ENCODE results near the gene RNASE4. TPM values are rescaled to one million over a fixed set of nuclear protein-coding genes. Genes with fewer than 3 reads are reported as not detected.

Gene RNASE4
- total RNA-seq, 1 donor: 18.1 TPM

GRCh38 chr14:20742132-20742531 lies 57.8 kb downstream of the RNASE4 start:
- H3K4me2 ChIP-seq (ENCODE audit: insufficient read depth, low read length): no peak overlapping the region
- H3K4me3 ChIP-seq (ENCODE audit: insufficient read depth, low read length): no peak overlapping the region
- TF ChIP-seq CTCF (IDR thresholded peaks at IDR 0.05; ENCODE audit: extremely low read depth, low read depth, low read length): no peak
- H3K9me3 ChIP-seq (ENCODE audit: low read depth, low read length): no peaks in the 10 kb centered on the region
- H3K4me1 ChIP-seq (ENCODE audit: insufficient read depth, low read length): no peaks in the 10 kb centered on the region
- H4K20me1 ChIP-seq (ENCODE audit: insufficient read depth, low read length): no peaks in the 10 kb centered on the region
- H3K27ac ChIP-seq (ENCODE audit: low read depth, low read length): no peak overlapping the region
- no peaks in the 10 kb centered on the region for H3K27me3 ChIP-seq (ENCODE audit: insufficient read depth, low read length)
- H3K79me2 ChIP-seq (ENCODE audit: insufficient read depth, low read length): no peaks in the 10 kb centered on the region
- no peaks in the 10 kb centered on the region for H3K36me3 ChIP-seq (ENCODE audit: insufficient read depth, low read length)
- no peak overlapping the region for H2AFZ ChIP-seq (ENCODE audit: low read length)
- no peak for DNase-seq (ENCODE audit: insufficient read length, low spot score, missing footprints)

GRCh38 chr14:20743556-20743955 lies 59.2 kb downstream of the RNASE4 start:
- Histone ChIP-seq H4K20me1 (ENCODE audit: insufficient read depth, low read length) (no peaks in the 10 kb centered on the region), H2AFZ (ENCODE audit: low read length) (no peak overlapping the region), H3K4me3 (ENCODE audit: insufficient read depth, low read length) (no peak overlapping the region), H3K36me3 (ENCODE audit: insufficient read depth, low read length) (no peaks in the 10 kb centered on the region), H3K4me1 (ENCODE audit: insufficient read depth, low read length) (no peaks in the 10 kb centered on the region), H3K79me2 (ENCODE audit: insufficient read depth, low read length) (no peaks in the 10 kb centered on the region), H3K9me3 (ENCODE audit: low read depth, low read length) (no peaks in the 10 kb centered on the region), H3K4me2 (ENCODE audit: insufficient read depth, low read length) (no peak overlapping the region), H3K27me3 (ENCODE audit: insufficient read depth, low read length) (no peaks in the 10 kb centered on the region), H3K27ac (ENCODE audit: low read depth, low read length) (no peak overlapping the region)
- no peak for TF ChIP-seq CTCF (IDR thresholded peaks at IDR 0.05; ENCODE audit: extremely low read depth, low read depth, low read length)
- DNase-seq (ENCODE audit: insufficient read length, low spot score, missing footprints): no peak

DNA sequence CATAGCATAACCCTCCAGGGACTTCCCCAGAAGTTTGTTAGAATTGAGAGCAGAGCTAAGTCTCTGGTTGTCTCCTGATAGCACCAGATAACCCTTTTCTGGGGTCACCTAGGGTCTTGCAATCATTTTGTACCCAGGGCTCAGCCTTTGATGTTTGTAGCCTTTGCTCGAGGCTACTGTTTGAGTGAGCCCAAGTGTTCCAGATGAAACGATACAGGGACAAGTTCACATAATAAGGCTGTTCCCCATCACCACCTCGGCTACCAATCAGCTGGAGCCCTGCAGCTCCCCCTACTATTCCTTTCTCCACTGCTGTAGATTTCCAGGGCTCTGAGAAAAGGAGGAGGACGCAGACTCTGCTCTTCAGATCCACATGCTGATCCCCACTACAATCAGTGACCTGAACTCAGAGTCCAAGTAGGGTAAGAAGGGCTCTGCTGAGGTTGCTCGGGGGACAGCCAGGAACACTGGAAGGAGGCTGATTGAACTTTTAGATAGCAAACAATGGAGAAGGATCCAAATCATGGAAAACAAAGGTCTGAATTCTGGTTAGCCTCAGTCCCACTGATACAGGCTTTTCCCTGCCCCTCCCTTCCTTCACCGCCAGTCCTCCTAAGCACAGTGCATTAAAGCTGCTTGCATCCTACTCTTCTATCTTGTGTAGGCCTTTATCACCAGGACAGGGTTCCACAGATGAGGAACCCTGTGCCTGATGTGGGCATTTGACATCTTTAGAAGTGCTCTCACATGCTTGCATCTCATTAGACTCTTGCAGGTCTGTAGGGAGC lies 61.4 kb downstream of the RNASE4 start, which contains the start of gene EDDM3A:
EDDM3A (plus strand) TSS at position 317 of the 788 bp plus-strand sequence. CDS start 1,694 bp downstream, outside the sequence.
- H2AFZ ChIP-seq (ENCODE audit: low read length): no peak within 1 kb of the TSS
- no peaks in the 10 kb centered on the region for H3K79me2 ChIP-seq (ENCODE audit: insufficient read depth, low read length)
- H3K4me3 ChIP-seq (ENCODE audit: insufficient read depth, low read length): no peak within 1 kb of the TSS
- no peak for DNase-seq (ENCODE audit: insufficient read length, low spot score, missing footprints)
- H3K27me3 ChIP-seq (ENCODE audit: insufficient read depth, low read length): no peaks in the 10 kb centered on the region
- H3K9me3 ChIP-seq (ENCODE audit: low read depth, low read length): no peaks in the 10 kb centered on the region
- TF ChIP-seq CTCF (IDR thresholded peaks at IDR 0.05; ENCODE audit: extremely low read depth, low read depth, low read length): no peak
- H4K20me1 ChIP-seq (ENCODE audit: insufficient read depth, low read length): no peaks in the 10 kb centered on the region
- H3K4me1 ChIP-seq (ENCODE audit: insufficient read depth, low read length): no peaks in the 10 kb centered on the region
- no peak within 1 kb of the TSS for H3K27ac ChIP-seq (ENCODE audit: low read depth, low read length)
- no peaks in the 10 kb centered on the region for H3K36me3 ChIP-seq (ENCODE audit: insufficient read depth, low read length)
- no peak within 1 kb of the TSS for H3K4me2 ChIP-seq (ENCODE audit: insufficient read depth, low read length)

DNA sequence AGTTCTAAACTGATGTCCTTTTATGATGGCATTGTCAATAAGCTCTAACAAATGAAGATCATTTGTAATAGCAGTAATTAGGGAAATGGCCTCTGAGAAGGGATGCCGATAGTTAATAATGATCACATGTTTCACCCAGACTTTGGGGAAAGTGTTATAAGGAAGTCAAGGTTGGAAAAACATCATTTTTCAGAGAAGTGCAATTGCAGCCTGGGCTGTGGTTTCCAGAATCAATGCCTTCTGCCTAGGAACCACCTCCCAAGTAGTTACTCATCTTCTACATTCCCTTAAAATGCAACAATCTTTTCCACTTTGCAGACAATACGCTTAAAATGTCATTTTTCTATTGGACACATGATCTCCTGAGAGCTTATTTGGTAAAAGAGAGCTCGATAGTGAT lies 62.2 kb downstream of the RNASE4 start:
- no peak overlapping the region for H3K27ac ChIP-seq (ENCODE audit: low read depth, low read length)
- no peak for TF ChIP-seq CTCF (IDR thresholded peaks at IDR 0.05; ENCODE audit: extremely low read depth, low read depth, low read length)
- no peaks in the 10 kb centered on the region for H4K20me1 ChIP-seq (ENCODE audit: insufficient read depth, low read length)

More for the DNA sequence above, 62.2 kb downstream of the RNASE4 start:
- H3K4me1 ChIP-seq (ENCODE audit: insufficient read depth, low read length): no peaks in the 10 kb centered on the region
- no peaks in the 10 kb centered on the region for H3K9me3 ChIP-seq (ENCODE audit: low read depth, low read length)
- no peaks in the 10 kb centered on the region for H3K36me3 ChIP-seq (ENCODE audit: insufficient read depth, low read length)
- DNase-seq (ENCODE audit: insufficient read length, low spot score, missing footprints): no peak
- H3K4me2 ChIP-seq (ENCODE audit: insufficient read depth, low read length): no peak overlapping the region
- H3K27me3 ChIP-seq (ENCODE audit: insufficient read depth, low read length): no peaks in the 10 kb centered on the region
- no peaks in the 10 kb centered on the region for H3K79me2 ChIP-seq (ENCODE audit: insufficient read depth, low read length)
- H2AFZ ChIP-seq (ENCODE audit: low read length): no peak overlapping the region
- H3K4me3 ChIP-seq (ENCODE audit: insufficient read depth, low read length): no peak overlapping the region
